ENCODE measurements around the gene PTCD3. TPM values are rescaled to one million over a fixed set of nuclear protein-coding genes. Genes with fewer than 3 reads are reported as not detected.

PTCD3 gene
- total RNA-seq, 1 experiment from 2014 or later, result 180 TPM

- no peaks in the 10 kb centered on the region for H3K9me3 Mint-ChIP-seq
- Histone ChIP-seq H3K79me2 (ENCODE audit: insufficient read depth, low read length) (no peaks in the 10 kb centered on the region), H4K91ac (ENCODE audit: insufficient read length, low read depth, low read length) (no peak overlapping the region), H3K23ac (ENCODE audit: insufficient read length, low read depth, low read length) (no peak overlapping the region), H2BK20ac (ENCODE audit: low read depth, low read length, poor library complexity, severe bottlenecking) (no peak overlapping the region), H3K23me2 (ENCODE audit: insufficient read length, low read depth, low read length, poor library complexity, severe bottlenecking) (no peaks in the 10 kb centered on the region), H3K9me3 (ENCODE audit: control insufficient read depth, low read depth, low read length) (no peaks in the 10 kb centered on the region), H3K9ac (ENCODE audit: extremely low read depth, insufficient read length, low read length) (no peak overlapping the region), H4K20me1 (ENCODE audit: control insufficient read depth, insufficient read depth, insufficient read length) (no peaks in the 10 kb centered on the region), H3K4me2 (ENCODE audit: insufficient read depth, insufficient read length, low read length) (no peak overlapping the region), H2BK12ac (ENCODE audit: insufficient read length, low read depth, low read length) (no peak overlapping the region), H2AK5ac (ENCODE audit: insufficient read length, low read length) (no peak overlapping the region), H2BK5ac (ENCODE audit: insufficient read length, low read length) (no peak overlapping the region), H3K27ac (ENCODE audit: insufficient read length, low read depth, low read length) (no peak overlapping the region), H4K8ac (replicated peaks; ENCODE audit: insufficient read length, low read depth, low read length) (no peak overlapping the region), H3K4ac (ENCODE audit: low read depth, low read length) (no peak overlapping the region), H3K14ac (ENCODE audit: insufficient read depth, low read length) (no peak overlapping the region), H3K18ac (ENCODE audit: insufficient read length, low read depth, low read length) (no peak overlapping the region), H2BK15ac (ENCODE audit: low read depth, low read length) (no peak overlapping the region), H4K5ac (ENCODE audit: insufficient read length, low read depth, low read length) (no peak overlapping the region), H3K79me1 (ENCODE audit: insufficient read depth, low read depth, low read length, poor library complexity, severe bottlenecking) (no peaks in the 10 kb centered on the region), H3K27me3 (ENCODE audit: insufficient read depth, low read length) (no peaks in the 10 kb centered on the region), H2AFZ (ENCODE audit: low read length) (no peak overlapping the region), H3K4me1 (ENCODE audit: insufficient read depth, low read length) (no peaks in the 10 kb centered on the region), H3T11ph (ENCODE audit: low read length) (no peak overlapping the region), H2BK120ac (ENCODE audit: low read depth, low read length, poor library complexity, severe bottlenecking) (no peak overlapping the region), H3K56ac (ENCODE audit: insufficient read length, low read depth, low read length) (no peak overlapping the region)
- no peaks in the 10 kb centered on the region for H3K27me3 Mint-ChIP-seq (ENCODE audit: low read depth)
- no CpG with 5 or more reads among the region's 5 CpGs for WGBS (ENCODE audit: extremely low coverage, insufficient read length, low lambda C conversion rate)
- no peak overlapping the region for H3K4me3 Mint-ChIP-seq
- peaks cover 65 to 99% (median 88%) of the 10 kb centered on the region in 3 experiments for H3K36me3 Mint-ChIP-seq (ENCODE audit: insufficient read depth in 1 of 3, low read depth in 3 of 3)
- H3K27ac Mint-ChIP-seq, result peak overlapping the region in 1 of 3 experiments; percentile 76; a peak in 1 of 7 replicates
- TF ChIP-seq CTCF (conservative IDR thresholded peaks at IDR 0.05), result no peak
- peaks cover 5 to 12% of the 10 kb centered on the region in 2 experiments; a peak in 3 of 4 replicates for H3K4me1 Mint-ChIP-seq
- DNase-seq, result no peak
Observed at GRCh38 chr2:86135653-86136052, 29.6 kb downstream of the PTCD3 start.

Measured in H9 (cell line).